ENCODE data around the gene KLHDC10. TPM values are rescaled to one million over a fixed set of nuclear protein-coding genes. Genes with fewer than 3 reads are reported as not detected.

KLHDC10 gene
- total and polyA plus RNA-seq, 2 experiments from 2014 or later: 5.5 to 14.7 TPM

GRCh38 chr7:130022623-130023175 is 47.6 kb upstream of the KLHDC10 start:
- Mint-ChIP-seq H3K4me1 (no peaks in the 10 kb centered on the region; the same call in 2 of the 3 replicates), H3K27me3 (ENCODE audit: insufficient read depth, low read depth, poor library complexity) (no peaks in the 10 kb centered on the region), H3K4me3 (no peak overlapping the region), H3K9me3 (no peaks in the 10 kb centered on the region), H3K36me3 (ENCODE audit: low read depth) (peaks cover 93% of the 10 kb centered on the region), H3K27ac (no peak overlapping the region)
- Histone ChIP-seq H3K27me3 (ENCODE audit: insufficient read depth) (no peaks in the 10 kb centered on the region), H3K27ac (ENCODE audit: low read depth) (no peak overlapping the region), H3K36me3 (ENCODE audit: insufficient read depth) (peaks cover 72% of the 10 kb centered on the region), H3K4me2 (no peak overlapping the region), H3F3A (replicated peaks; ENCODE audit: low read depth) (0 out of 2 replicates have a peak, but pooled peaks cover 4% of the 10 kb centered on the region), H4K20me1 (replicated peaks; ENCODE audit: insufficient read depth) (no peaks in the 10 kb centered on the region), H2AFZ (no peak overlapping the region), H3K4me1 (ENCODE audit: insufficient read depth) (no peaks in the 10 kb centered on the region), H3K4me3 (no peak overlapping the region), H3K79me2 (replicated peaks; ENCODE audit: insufficient read depth) (no peaks in the 10 kb centered on the region), H3K9me2 (ENCODE audit: insufficient read depth) (no peaks in the 10 kb centered on the region)
- TF ChIP-seq JUNB (IDR thresholded peaks at IDR 0.05; ENCODE audit: unreplicated experiment) (no peak), ETS1 (IDR thresholded peaks at IDR 0.05) (no peak), CREB1 (CRISPR knock-in tag; IDR thresholded peaks at IDR 0.05; ENCODE audit: low read depth) (no peak), EZH2phosphoT487 (IDR thresholded peaks at IDR 0.05; ENCODE audit: unreplicated experiment) (no peak), EZH2 (IDR thresholded peaks at IDR 0.05; ENCODE audit: low read depth, unreplicated experiment) (no peak)
- DNase-seq (ENCODE audit: low spot score) (no peak), ATAC-seq (no peak)

DNA sequence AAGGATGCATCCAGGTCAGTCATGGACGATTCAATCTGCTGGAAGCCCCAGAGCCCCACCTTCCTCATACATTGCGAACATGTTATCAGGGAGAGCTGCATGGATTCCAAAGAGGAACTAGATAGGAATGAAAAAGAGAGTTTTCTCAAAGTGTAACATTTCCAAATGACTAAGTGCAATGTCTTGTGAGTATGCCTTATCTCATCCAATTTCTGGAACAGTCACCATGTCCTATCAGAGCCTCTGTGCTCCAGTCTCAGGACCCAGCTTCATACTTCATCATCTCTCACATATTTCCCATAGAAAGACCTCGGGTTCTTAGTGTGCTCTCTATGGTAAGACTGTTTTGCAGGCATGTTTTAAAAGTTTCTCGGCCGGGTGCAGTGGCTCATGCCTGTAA is 45.9 kb upstream of the KLHDC10 start:
- H3K79me2 ChIP-seq (replicated peaks; ENCODE audit: insufficient read depth): no peaks in the 10 kb centered on the region
- H3K4me1 ChIP-seq (ENCODE audit: insufficient read depth): no peaks in the 10 kb centered on the region
- no peak overlapping the region for H3K4me3 ChIP-seq
- no peaks in the 10 kb centered on the region for H3K9me2 ChIP-seq (ENCODE audit: insufficient read depth)
- H3F3A ChIP-seq (replicated peaks; ENCODE audit: low read depth): 0 out of 2 replicates have a peak, but pooled peaks cover 4% of the 10 kb centered on the region
- H3K4me2 ChIP-seq: no peak overlapping the region
- Mint-ChIP-seq H3K9me3 (no peaks in the 10 kb centered on the region), H3K4me1 (no peaks in the 10 kb centered on the region; the same call in 2 of the 3 replicates), H3K27me3 (ENCODE audit: insufficient read depth, low read depth, poor library complexity) (no peaks in the 10 kb centered on the region), H3K36me3 (ENCODE audit: low read depth) (peaks cover 82% of the 10 kb centered on the region), H3K4me3 (no peak overlapping the region), H3K27ac (no peak overlapping the region)
- peaks cover 84% of the 10 kb centered on the region for H3K36me3 ChIP-seq (ENCODE audit: insufficient read depth)
- H3K27ac ChIP-seq (ENCODE audit: low read depth): no peak overlapping the region
- H3K27me3 ChIP-seq (ENCODE audit: insufficient read depth): no peaks in the 10 kb centered on the region
- H4K20me1 ChIP-seq (replicated peaks; ENCODE audit: insufficient read depth): no peaks in the 10 kb centered on the region
- no peak for ATAC-seq
- H2AFZ ChIP-seq: no peak overlapping the region
- no peak for DNase-seq (ENCODE audit: low spot score)
- TF ChIP-seq CREB1 (CRISPR knock-in tag; IDR thresholded peaks at IDR 0.05; ENCODE audit: low read depth) (no peak), ETS1 (IDR thresholded peaks at IDR 0.05) (no peak), EZH2phosphoT487 (IDR thresholded peaks at IDR 0.05; ENCODE audit: unreplicated experiment) (no peak), STAT1 (IDR thresholded peaks at IDR 0.05; ENCODE audit: unreplicated experiment) (no peak), EZH2 (IDR thresholded peaks at IDR 0.05; ENCODE audit: low read depth, unreplicated experiment) (no peak), NANOG (IDR thresholded peaks at IDR 0.05; ENCODE audit: borderline replicate concordance) (no peak), POLR2AphosphoS5 (IDR thresholded peaks at IDR 0.05; ENCODE audit: low read depth) (no peak), ZNF331 (CRISPR knock-in tag; IDR thresholded peaks at IDR 0.05; ENCODE audit: low read depth) (no peak)
- TF ChIP-seq, protein P1, sequence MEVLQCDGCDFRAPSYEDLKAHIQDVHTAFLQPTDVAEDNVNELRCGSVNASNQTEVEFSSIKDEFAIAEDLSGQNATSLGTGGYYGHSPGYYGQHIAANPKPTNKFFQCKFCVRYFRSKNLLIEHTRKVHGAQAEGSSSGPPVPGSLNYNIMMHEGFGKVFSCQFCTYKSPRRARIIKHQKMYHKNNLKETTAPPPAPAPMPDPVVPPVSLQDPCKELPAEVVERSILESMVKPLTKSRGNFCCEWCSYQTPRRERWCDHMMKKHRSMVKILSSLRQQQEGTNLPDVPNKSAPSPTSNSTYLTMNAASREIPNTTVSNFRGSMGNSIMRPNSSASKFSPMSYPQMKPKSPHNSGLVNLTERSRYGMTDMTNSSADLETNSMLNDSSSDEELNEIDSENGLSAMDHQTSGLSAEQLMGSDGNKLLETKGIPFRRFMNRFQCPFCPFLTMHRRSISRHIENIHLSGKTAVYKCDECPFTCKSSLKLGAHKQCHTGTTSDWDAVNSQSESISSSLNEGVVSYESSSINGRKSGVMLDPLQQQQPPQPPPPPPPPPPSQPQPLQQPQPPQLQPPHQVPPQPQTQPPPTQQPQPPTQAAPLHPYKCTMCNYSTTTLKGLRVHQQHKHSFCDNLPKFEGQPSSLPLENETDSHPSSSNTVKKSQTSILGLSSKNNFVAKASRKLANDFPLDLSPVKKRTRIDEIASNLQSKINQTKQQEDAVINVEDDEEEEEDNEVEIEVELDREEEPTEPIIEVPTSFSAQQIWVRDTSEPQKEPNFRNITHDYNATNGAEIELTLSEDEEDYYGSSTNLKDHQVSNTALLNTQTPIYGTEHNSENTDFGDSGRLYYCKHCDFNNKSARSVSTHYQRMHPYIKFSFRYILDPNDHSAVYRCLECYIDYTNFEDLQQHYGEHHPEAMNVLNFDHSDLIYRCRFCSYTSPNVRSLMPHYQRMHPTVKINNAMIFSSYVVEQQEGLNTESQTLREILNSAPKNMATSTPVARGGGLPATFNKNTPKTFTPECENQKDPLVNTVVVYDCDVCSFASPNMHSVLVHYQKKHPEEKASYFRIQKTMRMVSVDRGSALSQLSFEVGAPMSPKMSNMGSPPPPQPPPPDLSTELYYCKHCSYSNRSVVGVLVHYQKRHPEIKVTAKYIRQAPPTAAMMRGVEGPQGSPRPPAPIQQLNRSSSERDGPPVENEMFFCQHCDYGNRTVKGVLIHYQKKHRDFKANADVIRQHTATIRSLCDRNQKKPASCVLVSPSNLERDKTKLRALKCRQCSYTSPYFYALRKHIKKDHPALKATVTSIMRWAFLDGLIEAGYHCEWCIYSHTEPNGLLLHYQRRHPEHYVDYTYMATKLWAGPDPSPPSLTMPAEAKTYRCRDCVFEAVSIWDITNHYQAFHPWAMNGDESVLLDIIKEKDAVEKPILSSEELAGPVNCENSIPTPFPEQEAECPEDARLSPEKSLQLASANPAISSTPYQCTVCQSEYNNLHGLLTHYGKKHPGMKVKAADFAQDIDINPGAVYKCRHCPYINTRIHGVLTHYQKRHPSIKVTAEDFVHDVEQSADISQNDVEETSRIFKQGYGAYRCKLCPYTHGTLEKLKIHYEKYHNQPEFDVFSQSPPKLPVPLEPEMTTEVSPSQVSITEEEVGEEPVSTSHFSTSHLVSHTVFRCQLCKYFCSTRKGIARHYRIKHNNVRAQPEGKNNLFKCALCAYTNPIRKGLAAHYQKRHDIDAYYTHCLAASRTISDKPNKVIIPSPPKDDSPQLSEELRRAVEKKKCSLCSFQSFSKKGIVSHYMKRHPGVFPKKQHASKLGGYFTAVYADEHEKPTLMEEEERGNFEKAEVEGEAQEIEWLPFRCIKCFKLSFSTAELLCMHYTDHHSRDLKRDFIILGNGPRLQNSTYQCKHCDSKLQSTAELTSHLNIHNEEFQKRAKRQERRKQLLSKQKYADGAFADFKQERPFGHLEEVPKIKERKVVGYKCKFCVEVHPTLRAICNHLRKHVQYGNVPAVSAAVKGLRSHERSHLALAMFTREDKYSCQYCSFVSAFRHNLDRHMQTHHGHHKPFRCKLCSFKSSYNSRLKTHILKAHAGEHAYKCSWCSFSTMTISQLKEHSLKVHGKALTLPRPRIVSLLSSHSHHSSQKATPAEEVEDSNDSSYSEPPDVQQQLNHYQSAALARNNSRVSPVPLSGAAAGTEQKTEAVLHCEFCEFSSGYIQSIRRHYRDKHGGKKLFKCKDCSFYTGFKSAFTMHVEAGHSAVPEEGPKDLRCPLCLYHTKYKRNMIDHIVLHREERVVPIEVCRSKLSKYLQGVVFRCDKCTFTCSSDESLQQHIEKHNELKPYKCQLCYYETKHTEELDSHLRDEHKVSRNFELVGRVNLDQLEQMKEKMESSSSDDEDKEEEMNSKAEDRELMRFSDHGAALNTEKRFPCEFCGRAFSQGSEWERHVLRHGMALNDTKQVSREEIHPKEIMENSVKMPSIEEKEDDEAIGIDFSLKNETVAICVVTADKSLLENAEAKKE (CRISPR knock-in tag; IDR thresholded peaks at IDR 0.05): no peak
- TF ChIP-seq, protein P2, sequence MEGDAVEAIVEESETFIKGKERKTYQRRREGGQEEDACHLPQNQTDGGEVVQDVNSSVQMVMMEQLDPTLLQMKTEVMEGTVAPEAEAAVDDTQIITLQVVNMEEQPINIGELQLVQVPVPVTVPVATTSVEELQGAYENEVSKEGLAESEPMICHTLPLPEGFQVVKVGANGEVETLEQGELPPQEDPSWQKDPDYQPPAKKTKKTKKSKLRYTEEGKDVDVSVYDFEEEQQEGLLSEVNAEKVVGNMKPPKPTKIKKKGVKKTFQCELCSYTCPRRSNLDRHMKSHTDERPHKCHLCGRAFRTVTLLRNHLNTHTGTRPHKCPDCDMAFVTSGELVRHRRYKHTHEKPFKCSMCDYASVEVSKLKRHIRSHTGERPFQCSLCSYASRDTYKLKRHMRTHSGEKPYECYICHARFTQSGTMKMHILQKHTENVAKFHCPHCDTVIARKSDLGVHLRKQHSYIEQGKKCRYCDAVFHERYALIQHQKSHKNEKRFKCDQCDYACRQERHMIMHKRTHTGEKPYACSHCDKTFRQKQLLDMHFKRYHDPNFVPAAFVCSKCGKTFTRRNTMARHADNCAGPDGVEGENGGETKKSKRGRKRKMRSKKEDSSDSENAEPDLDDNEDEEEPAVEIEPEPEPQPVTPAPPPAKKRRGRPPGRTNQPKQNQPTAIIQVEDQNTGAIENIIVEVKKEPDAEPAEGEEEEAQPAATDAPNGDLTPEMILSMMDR (conservative IDR thresholded peaks at IDR 0.05; ENCODE audit: low read depth in 2 of 2): no peak
